Endothelial cell of umbilical vein (primary cell): ENCODE measurements around the gene CNTROB. TPM values are rescaled to one million over a fixed set of nuclear protein-coding genes. Genes with fewer than 3 reads are reported as not detected.

Source experiments
- BruUV-seq: library from RNA; stranded (reverse); fragments of 400-500 nt; replicated peaks from 2 replicates; lab custom pipeline; 2021; lab: Mats Ljungman, UMichigan
- CTCF ChIA-PET: fragments of 300-600, 350-600 bp; sonication (Branson Sonifier 250); formaldehyde crosslinking; loops from one replicate; lab custom pipeline; 2021; ENCODE audit warnings: antibody characterized with exemption, inconsistent platforms; lab: Charles Lee
- POLR2A ChIA-PET: fragments of 300-600, 350-600 bp; sonication (Branson Sonifier 250); formaldehyde crosslinking; loops from one replicate; lab custom pipeline; 2021; ENCODE audit warnings: antibody characterized with exemption, inconsistent platforms; lab: Charles Lee
- DNase-seq: peaks from one replicate; pipeline ENCODE4 v3.0.0-alpha.2; 2011; ENCODE audit warnings: low read depth, low spot score
- FAIRE-seq: peaks from 2 replicates; lab custom pipeline; 2011; peaks lifted over from hg19 to GRCh38; lab: Jason Lieb, UNC
- H2AFZ ChIP-seq: 2 replicates; pipeline ENCODE4 v1.6.0; 2012; ENCODE audit warnings: low read depth, low read length, control low read depth, inconsistent platforms
- H3K27ac ChIP-seq: 2 replicates; pipeline ENCODE4 v1.5.1; 2011; ENCODE audit warnings: low read depth, mild to moderate bottlenecking, control low read depth, low read length, moderate library complexity; ENCODE audit not compliant: insufficient read depth
- H3K27me3 ChIP-seq, 2 experiments: 2 replicates each; pipeline versions ENCODE4 v1.6.0 to v1.6.1; 2011; ENCODE audit warnings: low read length in 2 of 2, mixed read lengths in 1 of 2; ENCODE audit not compliant: control insufficient read depth in 2 of 2, insufficient read depth in 2 of 2
- H3K36me3 ChIP-seq, 2 experiments: 2 replicates in 1 of 2; 3 replicates in 1 of 2; pipeline ENCODE4 v1.5.1; 2011; ENCODE audit warnings: low read length in 2 of 2, mild to moderate bottlenecking in 1 of 2, moderate library complexity in 1 of 2; ENCODE audit not compliant: control insufficient read depth in 2 of 2, insufficient read depth in 2 of 2; ENCODE audit errors: extremely low read depth in 1 of 2
- H3K4me1 ChIP-seq: 3 replicates; pipeline ENCODE4 v1.5.1; 2011; ENCODE audit warnings: mild to moderate bottlenecking, low read length; ENCODE audit not compliant: control insufficient read depth, insufficient read depth; ENCODE audit errors: extremely low read depth
- H3K4me2 ChIP-seq: 2 replicates; pipeline ENCODE4 v1.6.1; 2011; ENCODE audit warnings: low read length, control low read depth, mixed read lengths; ENCODE audit not compliant: insufficient read depth
- H3K4me3 ChIP-seq, 3 experiments: fragments of 200-600 bp in 1 of 3; sonication (generic), shearing (Covaris generic) in 1 of 3; replicated peaks in 1 of 3; 2 replicates each; pipeline ENCODE4 v1.5.1; 2011 to 2016; ENCODE audit warnings: control low read depth in 3 of 3, low read length in 3 of 3, mild to moderate bottlenecking in 2 of 3, inconsistent platforms in 1 of 3, low read depth in 1 of 3, moderate library complexity in 1 of 3; ENCODE audit not compliant: insufficient read depth in 1 of 3
- H3K79me2 ChIP-seq: 2 replicates; pipeline ENCODE4 v1.6.0; 2012; ENCODE audit warnings: low read length, inconsistent platforms; ENCODE audit not compliant: control insufficient read depth, insufficient read depth
- H3K9ac ChIP-seq: replicated peaks from 2 replicates; pipeline ENCODE3; 2011; ENCODE audit warnings: low read length, control low read depth; ENCODE audit not compliant: insufficient read depth; ENCODE audit errors: extremely low read depth
- H3K9me1 ChIP-seq: replicated peaks from 3 replicates; pipeline ENCODE4 v1.6.0; 2011; ENCODE audit warnings: mild to moderate bottlenecking, low read length; ENCODE audit not compliant: control insufficient read depth, insufficient read depth; ENCODE audit errors: extremely low read depth
- H3K9me3 ChIP-seq: replicated peaks from 2 replicates; pipeline ENCODE4 v1.5.1; 2012; ENCODE audit warnings: low read length, inconsistent platforms; ENCODE audit not compliant: control insufficient read depth, insufficient read depth
- H4K20me1 ChIP-seq: replicated peaks from 2 replicates; pipeline ENCODE3; 2011; ENCODE audit warnings: mild to moderate bottlenecking, low read length; ENCODE audit not compliant: control insufficient read depth, insufficient read depth; ENCODE audit errors: extremely low read depth
- CTCF ChIP-seq, 2 donors: IDR thresholded peaks; 1 replicate in 1 of 2; 2 replicates in 1 of 2; pipeline ENCODE4 v1.5.1; 2011; ENCODE audit warnings: low read length in 2 of 2, mild to moderate bottlenecking in 2 of 2, moderate library complexity in 2 of 2, control low read depth in 1 of 2, inconsistent platforms in 1 of 2, low read depth in 1 of 2; ENCODE audit not compliant: insufficient read depth in 1 of 2; ENCODE audit errors: extremely low read depth in 1 of 2
- JUN ChIP-seq: IDR thresholded peaks from 2 replicates; pipeline ENCODE4 v1.6.1; 2011; ENCODE audit warnings: borderline replicate concordance, low read depth; ENCODE audit not compliant: insufficient read length, insufficient read depth
- POLR2A ChIP-seq: IDR thresholded peaks from 2 replicates; pipeline ENCODE4 v1.6.1; 2012; ENCODE audit warnings: low read depth, mild to moderate bottlenecking, control low read depth, low read length
- POLR2AphosphoS5 ChIP-seq: IDR thresholded peaks from 2 replicates; pipeline ENCODE4 v1.6.1; 2012; ENCODE audit warnings: low read depth, mild to moderate bottlenecking, control low read depth, low read length, moderate library complexity; ENCODE audit not compliant: insufficient read depth
- dilution Hi-C: fragments of 300-500 bp; cut with MboI; formaldehyde crosslinking; loops from one replicate; pipeline ENCODE4 v1.15.0; 2019; ENCODE audit warnings: low sequenced_read_pairs; ENCODE audit not compliant: extremely low pct_ligation_motif_present
- intact Hi-C: fragments of 100-400 bp; cut with micrococcal nuclease; formaldehyde crosslinking; loops from one replicate; pipeline ENCODE4 v1.10.0; 2022
- polyA plus RNA-seq, 4 experiments: library from polyadenylated mRNA; depleted of rRNA in 3 of 4; stranded (reverse) in 3 of 4; unstranded in 1 of 4; fragments of >200 nt; gene quantifications; 2 replicates each; pipeline versions ENCODE4 v1.2.1 to v1.2.3, GENCODE V29; 2011 to 2012; ENCODE audit warnings: missing spikeins in 1 of 4
- total RNA-seq: library from RNA; stranded (reverse); gene quantifications from 2 replicates; pipeline ENCODE4 v1.2.3, GENCODE V29; 2021

Gene CNTROB
- total and polyA plus RNA-seq, 2 donors (not counting 3 experiments of a cell fraction or from before 2014, with no cell fraction given) = 24.9 to 47.2 TPM

GRCh38 chr17:7922845-7923628 lies 9.0 kb upstream of the CNTROB start:
- peak overlapping the region; percentile 38 for H3K4me2 ChIP-seq
- BruUV-seq = no TSS peak

More at GRCh38 chr17:7922845-7923628, 9.0 kb upstream of the CNTROB start:
- H3K36me3 ChIP-seq = no peaks in the 10 kb centered on the region
- H4K20me1 ChIP-seq = no peaks in the 10 kb centered on the region
- peak overlapping the region in 2 of 3 experiments; percentile 25 to 34 for H3K4me3 ChIP-seq
- peak; percentile 42 for TF ChIP-seq POLR2A
- peak in 1 of 2 donors; percentile 13 for TF ChIP-seq CTCF (IDR thresholded peaks at IDR 0.05; ENCODE audit: extremely low read depth in 1 of 2, insufficient read depth in 1 of 2, low read depth in 1 of 2, low read length in 2 of 2)
- TF ChIP-seq JUN = no peak
- peak; percentile 54 for TF ChIP-seq POLR2AphosphoS5
- intact Hi-C loops = no loop called here
- H3K4me1 ChIP-seq = peaks cover 13% of the 10 kb centered on the region
- POLR2A ChIA-PET = no interaction called here
- H3K79me2 ChIP-seq = no peaks in the 10 kb centered on the region
- CTCF ChIA-PET = interaction anchor here (0.7 to 1.5 kb wide), 4 partner anchors 10 to 135 kb away, joined by 3 to 4 read pairs (median 4); no protein-coding TSS in a partner anchor
- dilution Hi-C loops = no loop called here
- FAIRE-seq (peak; percentile 91), DNase-seq (peak; percentile 83)
- H3K9me3 ChIP-seq = no peaks in the 10 kb centered on the region
- H3K27ac ChIP-seq = no peak overlapping the region
- no peaks in the 10 kb centered on the region for H3K9me1 ChIP-seq
- H3K27me3 ChIP-seq = no peaks in the 10 kb centered on the region
- H3K9ac ChIP-seq = peak overlapping the region; percentile 40
- H2AFZ ChIP-seq = peak overlapping the region; percentile 76
